Gastrocnemius medialis (tissue), 4 donors: ENCODE data around the gene DVL1.

Experiments used
- POLR2A ChIP-seq, 2 donors: fragments of 450-650 bp; IDR thresholded peaks; one replicate each; pipeline ENCODE4 v1.6.1; 2017; ENCODE audit warnings: antibody characterized with exemption in 2 of 2, mild to moderate bottlenecking in 2 of 2, moderate library complexity in 2 of 2
- TF ChIP-seq, protein P1 (sequence below), 5 experiments: fragments of 450-650 bp in 3 of 5; fragments of 200-600 bp in 2 of 5; sonication (generic) in 2 of 5; IDR thresholded peaks in 4 of 5; conservative IDR thresholded peaks in 1 of 5; 1 replicate in 4 of 5; 2 replicates in 1 of 5; pipeline ENCODE4 v1.5.1; 2016 to 2019; ENCODE audit warnings: antibody characterized with exemption in 5 of 5, mild to moderate bottlenecking in 3 of 5, moderate library complexity in 3 of 5

DNA sequence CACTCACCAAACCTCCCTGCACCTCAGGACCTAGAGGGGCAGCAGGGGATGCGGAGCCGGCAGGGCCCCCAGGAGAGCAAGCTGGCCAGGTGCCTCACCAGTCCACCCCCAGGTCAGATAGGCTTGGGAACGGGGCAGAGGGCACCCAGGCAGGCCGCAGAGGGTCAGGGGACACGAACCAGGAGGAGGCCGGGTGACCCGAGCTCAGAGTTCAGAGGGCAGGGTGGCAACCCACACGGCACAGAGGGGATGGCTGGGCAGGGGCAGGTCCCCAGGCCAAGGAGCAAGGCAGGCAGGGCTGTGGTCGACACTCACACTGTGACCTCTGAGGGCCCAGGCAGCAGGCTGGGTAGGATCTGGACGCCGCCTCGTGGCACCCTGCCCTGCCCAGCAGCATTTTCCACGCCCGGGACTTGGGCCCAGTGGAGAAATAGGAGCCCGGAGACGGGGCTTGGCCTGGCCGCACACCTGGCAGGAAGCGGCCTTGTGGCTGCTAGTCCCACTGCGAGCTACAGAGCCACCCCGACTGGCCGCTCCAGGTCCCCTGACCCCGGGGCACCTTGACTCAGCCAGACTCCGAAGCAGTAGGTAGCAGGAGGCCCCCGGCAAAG is 5.3 kb downstream of the DVL1 start:
- peak in 1 of 2 donors; percentile 8 for TF ChIP-seq POLR2A (IDR thresholded peaks at IDR 0.05)
- TF ChIP-seq, protein P1, sequence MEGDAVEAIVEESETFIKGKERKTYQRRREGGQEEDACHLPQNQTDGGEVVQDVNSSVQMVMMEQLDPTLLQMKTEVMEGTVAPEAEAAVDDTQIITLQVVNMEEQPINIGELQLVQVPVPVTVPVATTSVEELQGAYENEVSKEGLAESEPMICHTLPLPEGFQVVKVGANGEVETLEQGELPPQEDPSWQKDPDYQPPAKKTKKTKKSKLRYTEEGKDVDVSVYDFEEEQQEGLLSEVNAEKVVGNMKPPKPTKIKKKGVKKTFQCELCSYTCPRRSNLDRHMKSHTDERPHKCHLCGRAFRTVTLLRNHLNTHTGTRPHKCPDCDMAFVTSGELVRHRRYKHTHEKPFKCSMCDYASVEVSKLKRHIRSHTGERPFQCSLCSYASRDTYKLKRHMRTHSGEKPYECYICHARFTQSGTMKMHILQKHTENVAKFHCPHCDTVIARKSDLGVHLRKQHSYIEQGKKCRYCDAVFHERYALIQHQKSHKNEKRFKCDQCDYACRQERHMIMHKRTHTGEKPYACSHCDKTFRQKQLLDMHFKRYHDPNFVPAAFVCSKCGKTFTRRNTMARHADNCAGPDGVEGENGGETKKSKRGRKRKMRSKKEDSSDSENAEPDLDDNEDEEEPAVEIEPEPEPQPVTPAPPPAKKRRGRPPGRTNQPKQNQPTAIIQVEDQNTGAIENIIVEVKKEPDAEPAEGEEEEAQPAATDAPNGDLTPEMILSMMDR (IDR thresholded peaks at IDR 0.05 in 4 of 5, conservative IDR thresholded peaks at IDR 0.05 in 1 of 5): no peak
